Posterior cingulate gyrus (tissue), 11 donors: ENCODE data around the gene QDPR.
A peak's percentile ranks its signal among the peaks of the same experiment; 100 is the strongest.
"Not testable (repeated sequence)": the region's sequence is repeated elsewhere in the genome, so short reads cannot be mapped to it uniquely, and the experiment has no call there.

Source experiments
- DNase-seq, 10 donors: peaks; one replicate each; pipeline versions ENCODE4 v3.0.0 to v3.0.0-alpha.2; 2020 to 2021; ENCODE audit warnings: mixed read lengths in 3 of 10
- intact Hi-C: fragments of 100-400 bp; cut with DNase I; formaldehyde crosslinking; loops from one replicate; pipeline ENCODE4 v1.15.1; 2023

The QDPR gene

DNA sequence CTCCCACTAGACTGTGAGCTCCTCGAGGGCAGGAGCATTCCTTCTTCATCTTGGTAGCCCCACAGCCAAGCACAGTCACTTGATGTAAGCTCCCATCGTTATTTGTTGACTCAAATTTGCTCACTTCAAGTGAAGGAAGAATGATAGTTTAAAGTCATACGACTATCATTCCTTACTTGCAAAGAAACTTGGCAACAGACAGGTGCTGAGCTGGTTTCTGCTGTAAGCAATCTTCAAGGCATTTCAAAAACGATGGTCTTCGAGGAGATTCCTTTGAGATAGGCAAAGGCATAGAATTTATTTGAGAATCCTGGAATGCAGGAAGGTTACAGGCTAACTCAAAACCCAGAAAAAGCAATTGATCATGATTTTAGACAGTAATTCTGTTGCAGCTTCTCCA, 64.8 kb downstream of the QDPR start:
- DNase-seq, result no peak
- intact Hi-C loops, result loop anchor here (2.0 to 5.0 kb wide), 3 partner anchors 100 to 1155 kb away; no protein-coding TSS in a partner anchor

DNA sequence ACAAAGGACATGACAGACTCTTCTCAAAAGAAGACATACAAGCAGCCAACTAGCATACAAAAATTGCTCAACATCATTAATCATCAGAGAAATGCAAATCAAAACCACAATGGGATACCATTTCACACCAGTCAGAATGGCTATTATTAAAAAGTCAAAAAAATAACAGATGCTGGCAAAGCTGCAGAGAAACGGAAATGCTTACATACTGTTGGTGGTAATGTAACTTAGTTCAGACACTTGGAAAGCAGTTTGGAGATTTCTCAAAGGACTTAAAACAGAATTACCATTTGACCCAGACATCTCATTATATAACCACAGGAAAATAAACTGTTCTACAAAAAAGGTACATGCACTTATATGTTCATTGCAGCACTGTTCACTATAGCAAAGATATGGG, 69.4 kb downstream of the QDPR start:
- DNase-seq, intact Hi-C loops: not testable (repeated sequence)

DNA sequence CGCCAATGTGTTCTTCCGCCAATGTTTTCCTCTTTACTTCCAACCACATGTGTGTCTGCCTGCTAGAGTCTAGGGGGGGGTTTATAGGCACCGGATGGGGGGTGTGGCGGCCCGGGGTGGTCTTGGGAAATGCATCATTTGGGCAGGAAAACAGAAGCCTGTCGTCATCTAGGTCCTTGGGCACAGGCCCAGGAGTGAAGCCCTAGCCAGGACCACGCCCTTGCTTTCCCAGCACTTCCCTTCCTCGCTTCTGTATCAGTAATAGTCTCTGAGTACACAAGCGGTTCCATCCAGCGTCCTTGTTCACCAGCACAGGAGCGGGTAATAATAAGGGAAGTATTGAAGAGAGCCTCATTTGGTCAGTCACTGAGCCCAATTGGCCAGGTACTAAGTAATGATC, 74.5 kb downstream of the QDPR start:
- intact Hi-C loops, result no loop called here
- DNase-seq, result no peak

DNA sequence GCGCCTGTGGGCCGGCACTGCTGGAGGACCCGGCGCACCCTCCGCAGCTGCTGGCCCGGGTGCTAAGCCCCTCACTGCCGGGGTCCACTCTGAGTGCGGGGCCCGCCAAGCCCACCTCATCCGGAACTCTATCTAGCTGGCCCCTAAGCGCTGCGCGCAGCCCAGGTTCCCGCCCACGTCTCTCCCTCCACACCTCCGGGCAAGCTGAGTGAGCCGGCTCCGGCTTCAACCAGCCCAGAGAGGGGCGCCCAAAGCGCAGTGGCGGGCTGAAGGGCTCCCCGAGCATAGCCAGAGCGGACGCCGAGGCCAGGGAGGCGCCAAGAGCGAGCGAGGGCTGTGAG, 75.2 kb downstream of the QDPR start:
- intact Hi-C loops, result no loop called here
- DNase-seq, result peak in 1 of 10 donors; percentile 60
